PC-3 (cell line): Measurements from ENCODE around the gene HIPK1. TPM values are rescaled to one million over a fixed set of nuclear protein-coding genes. Genes with fewer than 3 reads are reported as not detected.

ENCODE experiments used
- ATAC-seq: fragments of 200-7000 bp; cut with Tn5 transposase; 2 replicates; pipeline ENCODE4 v1.9.1; 2020; ENCODE audit warnings: mild to moderate bottlenecking, moderate library complexity
- BruUV-seq: library from RNA; stranded (reverse); fragments of 400-500 nt; replicated peaks from 2 replicates; lab custom pipeline; 2021; lab: Mats Ljungman, UMichigan
- CTCF ChIA-PET: fragments of 300-600 bp; sonication (Branson Sonifier 250); formaldehyde crosslinking; loops from one replicate; lab custom pipeline; 2022; ENCODE audit warnings: antibody characterized with exemption; lab: Charles Lee
- POLR2A ChIA-PET: fragments of 300-600 bp; sonication (Branson Sonifier 250); formaldehyde crosslinking; loops from one replicate; lab custom pipeline; 2022; ENCODE audit warnings: antibody characterized with exemption; ENCODE audit not compliant: unreplicated experiment; lab: Charles Lee
- DNase-seq: peaks from one replicate; pipeline ENCODE4 v3.0.0-alpha.2; 2015
- H2AFZ ChIP-seq: fragments of 300-600 bp; sonication (generic); 2 replicates; pipeline ENCODE4 v1.6.0; 2016; ENCODE audit warnings: antibody characterized with exemption, low read length
- H3F3A ChIP-seq: fragments of 300-600 bp; sonication (generic); one replicate; pipeline ENCODE4 v1.6.0; 2017; ENCODE audit warnings: antibody characterized with exemption, low read length, control low read depth, mild to moderate bottlenecking; ENCODE audit not compliant: unreplicated experiment
- H3K27ac ChIP-seq: fragments of 300-600 bp; sonication (generic); 2 replicates; pipeline ENCODE4 v1.5.1; 2016; ENCODE audit warnings: mild to moderate bottlenecking, low read length
- H3K27me3 ChIP-seq: fragments of 300-600 bp; sonication (generic); 2 replicates; pipeline ENCODE4 v1.6.1; 2016; ENCODE audit warnings: low read length, mixed read lengths
- H3K36me3 ChIP-seq: fragments of 300-600 bp; sonication (generic); 2 replicates; pipeline ENCODE4 v1.6.1; 2016; ENCODE audit warnings: low read depth, mixed run types, low read length, mixed read lengths
- H3K4me1 ChIP-seq: fragments of 300-600 bp; sonication (generic); 2 replicates; pipeline ENCODE4 v1.5.1; 2016; ENCODE audit warnings: low read length; ENCODE audit not compliant: insufficient read depth
- H3K4me2 ChIP-seq: fragments of 300-600 bp; sonication (generic); 2 replicates; pipeline ENCODE4 v1.6.0; 2016; ENCODE audit warnings: low read length
- H3K4me3 ChIP-seq: fragments of 300-600 bp; sonication (generic); 2 replicates; pipeline ENCODE4 v1.5.1; 2016; ENCODE audit warnings: mild to moderate bottlenecking, low read length, mixed read lengths
- H3K79me2 ChIP-seq: fragments of 300-600 bp; sonication (generic); 2 replicates; pipeline ENCODE4 v1.6.1; 2017; ENCODE audit warnings: low read length, mixed read lengths
- H3K9ac ChIP-seq: fragments of 300-600 bp; sonication (generic); 2 replicates; pipeline ENCODE4 v1.6.0; 2016; ENCODE audit warnings: mild to moderate bottlenecking, low read length
- H3K9me2 ChIP-seq: fragments of 300-600 bp; sonication (generic); replicated peaks from 2 replicates; pipeline ENCODE4 v1.6.1; 2016; ENCODE audit warnings: mixed run types, low read length, mixed read lengths
- H3K9me3 ChIP-seq: fragments of 300-600 bp; sonication (generic); 2 replicates; pipeline ENCODE4 v1.6.1; 2016; ENCODE audit warnings: low read length, mixed read lengths
- H4K20me1 ChIP-seq: fragments of 300-600 bp; sonication (generic); 2 replicates; pipeline ENCODE4 v1.6.1; 2016; ENCODE audit warnings: low read length, mixed read lengths
- CTCF ChIP-seq: fragments of 300-600 bp; sonication (generic); conservative IDR thresholded peaks from 2 replicates; pipeline ENCODE4 v1.5.1; 2017; ENCODE audit warnings: antibody characterized with exemption, low read depth, mild to moderate bottlenecking, low read length
- EZH2 ChIP-seq: fragments of 300-600 bp; sonication (generic); IDR thresholded peaks from one replicate; pipeline ENCODE4 v1.6.1; 2017; ENCODE audit warnings: antibody characterized with exemption, mild to moderate bottlenecking, low read length; ENCODE audit not compliant: unreplicated experiment
- EZH2phosphoT487 ChIP-seq: fragments of 300-600 bp; sonication (generic); IDR thresholded peaks from 2 replicates; pipeline ENCODE4 v1.6.1; 2018; ENCODE audit warnings: mild to moderate bottlenecking, antibody characterized with exemption, low read length, borderline replicate concordance
- intact Hi-C: fragments of 100-400 bp; cut with micrococcal nuclease; formaldehyde crosslinking; loops from 2 replicates; pipeline ENCODE4 v1.9.0; 2023
- total RNA-seq: library from RNA; depleted of rRNA; stranded (reverse); fragments of >200 nt; gene quantifications from 2 replicates; pipeline ENCODE4 v1.2.3, GENCODE V29; 2014

HIPK1 gene
- total RNA-seq, 1 experiment from 2014 or later: 19.9 TPM

- Histone ChIP-seq H3K9ac (no peak overlapping the region), H3K9me3 (no peaks in the 10 kb centered on the region), H3K4me1 (0 out of 2 replicates have a peak, but pooled peaks cover under 1% of the 10 kb centered on the region), H3K27ac (no peak overlapping the region), H3K36me3 (no peaks in the 10 kb centered on the region), H2AFZ (no peak overlapping the region), H3K79me2 (no peaks in the 10 kb centered on the region), H4K20me1 (no peaks in the 10 kb centered on the region), H3K4me2 (no peak overlapping the region), H3K4me3 (no peak overlapping the region), H3K9me2 (no peaks in the 10 kb centered on the region), H3K27me3 (no peaks in the 10 kb centered on the region), H3F3A (no peaks in the 10 kb centered on the region)
- intact Hi-C loops: no loop called here
- ATAC-seq (no peak), DNase-seq (no peak)
- ChIA-PET CTCF (no interaction called here), POLR2A (no interaction called here)
- TF ChIP-seq EZH2phosphoT487 (no peak), EZH2 (no peak), CTCF (no peak)
- BruUV-seq: no TSS peak
Measured at GRCh38 chr1:114008993-114009392, 79.9 kb downstream of the HIPK1 start.

GRCh38 chr1:114009393-114009792, 80.3 kb downstream of the HIPK1 start:
- CTCF ChIA-PET: no interaction called here
- Histone ChIP-seq H3K27me3 (no peaks in the 10 kb centered on the region), H3K9ac (no peak overlapping the region), H3K79me2 (no peaks in the 10 kb centered on the region), H3K4me2 (no peak overlapping the region), H3K4me3 (no peak overlapping the region), H3K27ac (no peak overlapping the region), H3K9me3 (no peaks in the 10 kb centered on the region), H4K20me1 (no peaks in the 10 kb centered on the region), H2AFZ (no peak overlapping the region), H3K36me3 (no peaks in the 10 kb centered on the region), H3K9me2 (no peaks in the 10 kb centered on the region), H3K4me1 (peaks cover 5% of the 10 kb centered on the region; the same call in 1 of the 2 replicates), H3F3A (no peaks in the 10 kb centered on the region)
- POLR2A ChIA-PET: no interaction called here
- DNase-seq (peak; percentile 34), ATAC-seq (no peak)
- intact Hi-C loops: no loop called here
- TF ChIP-seq EZH2phosphoT487 (no peak), EZH2 (no peak), CTCF (no peak)
- no TSS peak for BruUV-seq

- H3K4me2 ChIP-seq: no peak overlapping the region
- H3F3A ChIP-seq: no peaks in the 10 kb centered on the region
- no peaks in the 10 kb centered on the region for H3K9me2 ChIP-seq
- no peak for TF ChIP-seq CTCF
- no peak for TF ChIP-seq EZH2phosphoT487
- no peak for TF ChIP-seq EZH2
- H3K4me3 ChIP-seq: no peak overlapping the region
- no peak overlapping the region for H2AFZ ChIP-seq
- DNase-seq: no peak
- POLR2A ChIA-PET: no interaction called here
- no peak overlapping the region for H3K27ac ChIP-seq
- H3K9me3 ChIP-seq: no peaks in the 10 kb centered on the region
- BruUV-seq: no TSS peak
- no peaks in the 10 kb centered on the region for H4K20me1 ChIP-seq
- no peaks in the 10 kb centered on the region for H3K27me3 ChIP-seq
- no peaks in the 10 kb centered on the region for H3K79me2 ChIP-seq
- CTCF ChIA-PET: no interaction called here
- intact Hi-C loops: no loop called here
- no peak overlapping the region for H3K9ac ChIP-seq
- peaks cover 17% of the 10 kb centered on the region for H3K4me1 ChIP-seq
- ATAC-seq: no peak
- no peaks in the 10 kb centered on the region for H3K36me3 ChIP-seq
Measured at GRCh38 chr1:114010433-114011184, 81.5 kb downstream of the HIPK1 start.
